Upper lobe of left lung (tissue), 6 donors: ENCODE data around the gene ERBIN. TPM values are rescaled to one million over a fixed set of nuclear protein-coding genes. Genes with fewer than 3 reads are reported as not detected.

Experiments
- ATAC-seq, 2 donors: fragments of 200-7000 bp; cut with Tn5 transposase; one replicate each; pipeline ENCODE4 v1.9.1; 2022; ENCODE audit warnings: mild to moderate bottlenecking in 2 of 2, moderate library complexity in 2 of 2; ENCODE audit not compliant: low FRiP score in 2 of 2
- DNase-seq, 2 donors: peaks; one replicate each; pipeline ENCODE4 v3.0.0-alpha.2; 2019 to 2020
- H3K27ac ChIP-seq, 4 donors: fragments of 200-600 bp; sonication (generic); one replicate each; pipeline ENCODE4 v1.5.1; 2016 to 2019
- H3K27me3 ChIP-seq, 4 donors: fragments of 200-600 bp; sonication (generic); one replicate each; pipeline ENCODE4 v1.5.1; 2017 to 2019
- H3K36me3 ChIP-seq, 4 donors: fragments of 200-600 bp; sonication (generic); one replicate each; pipeline ENCODE4 v1.5.1; 2016 to 2019
- H3K4me1 ChIP-seq, 4 donors: fragments of 200-600 bp; sonication (generic); one replicate each; pipeline ENCODE4 v1.5.1; 2018 to 2019
- H3K4me3 ChIP-seq, 4 donors: fragments of 200-600 bp; sonication (generic); one replicate each; pipeline ENCODE4 v1.5.1; 2017 to 2019; ENCODE audit warnings: mild to moderate bottlenecking in 2 of 4, moderate library complexity in 1 of 4
- H3K9me3 ChIP-seq, 4 donors: fragments of 200-600 bp; sonication (generic); one replicate each; pipeline ENCODE4 v1.5.1; 2018 to 2019
- EP300 ChIP-seq, 4 donors: sonication (generic); formaldehyde crosslinking; IDR thresholded peaks; one replicate each; pipeline ENCODE4 v1.5.1; 2017; ENCODE audit warnings: antibody characterized with exemption in 4 of 4, control low read depth in 2 of 4
- POLR2A ChIP-seq, 4 donors: fragments of 450-650 bp; IDR thresholded peaks; one replicate each; pipeline ENCODE4 v1.5.1; 2016 to 2017; ENCODE audit warnings: antibody characterized with exemption in 4 of 4, mild to moderate bottlenecking in 2 of 4
- POLR2AphosphoS5 ChIP-seq, 2 donors: sonication (generic); formaldehyde crosslinking; IDR thresholded peaks; one replicate each; pipeline ENCODE4 v1.5.1; 2017; ENCODE audit warnings: antibody characterized with exemption in 2 of 2
- WGBS, 2 donors: methylation state at CpG; one replicate each; pipeline ENCODE4 v1.1.5; 2017 to 2018; 5-methylcytosine and 5-hydroxymethylcytosine counted together
- total RNA-seq, 6 donors: library from RNA; depleted of rRNA in 4 of 6; stranded (reverse); fragments of >200 nt in 4 of 6; gene quantifications; one replicate each; pipeline versions ENCODE4 v1.1.0 to v1.2.1, GENCODE V29; 2016 to 2021
- TF ChIP-seq, protein P1 (sequence below), 6 experiments: fragments of 450-650 bp in 4 of 6; fragments of 200-600 bp in 2 of 6; sonication (generic) in 2 of 6; IDR thresholded peaks; one replicate each; pipeline ENCODE4 v1.5.1; 2016 to 2019; ENCODE audit warnings: antibody characterized with exemption in 6 of 6
- donor health status: DM: no; HTN: no; CAD: no; lungs with moderate emphysema.
- donor health status: DM: no; HTN: yes; CAD: no; lungs with severe emphysema.

The ERBIN gene
- total RNA-seq, 6 donors from 2014 or later, result 21.0 to 111 (median 58.2) TPM

DNA sequence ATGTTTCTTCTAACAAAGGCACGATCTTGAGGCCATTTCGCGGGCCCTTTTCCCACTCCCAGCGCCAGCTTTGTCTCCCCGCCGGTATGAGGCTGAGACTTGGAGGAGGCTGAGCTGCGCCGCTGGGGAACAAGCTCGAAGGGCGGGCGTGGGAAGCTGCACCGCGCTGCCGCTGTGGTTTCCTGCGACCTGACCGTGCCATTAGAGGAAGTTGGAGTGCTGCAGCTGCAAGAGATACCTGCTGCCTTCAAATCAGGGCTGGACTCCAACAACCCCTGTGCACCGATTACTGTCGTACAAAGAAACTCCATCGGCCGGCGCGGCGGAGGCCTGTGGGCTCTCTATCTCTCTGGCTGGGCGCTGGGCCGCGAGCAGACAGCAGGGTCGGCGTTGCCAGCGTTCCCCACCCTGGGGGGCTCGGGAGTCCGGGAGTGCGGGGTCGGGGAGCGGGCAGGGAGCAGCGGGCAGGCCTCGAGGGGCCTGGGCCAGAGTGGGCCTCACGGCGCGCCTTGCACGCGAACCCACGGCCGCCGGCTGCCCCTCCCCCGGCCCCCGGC, 1.3 kb upstream of the ERBIN start:
- Histone ChIP-seq H3K36me3 (no peaks in the 10 kb centered on the region), H3K27ac (peak overlapping the region; percentile 98 to 100 (median 100)), H3K4me1 (peaks cover 16 to 32% (median 18%) of the 10 kb centered on the region in 4 donors), H3K9me3 (no peaks in the 10 kb centered on the region), H3K27me3 (no peaks in the 10 kb centered on the region), H3K4me3 (peak overlapping the region; percentile 70 to 93 (median 85))
- ATAC-seq (peak; percentile 63 to 69), DNase-seq (peak; percentile 87 to 91)
- peak in 1 of 2 donors; percentile 34 for TF ChIP-seq POLR2AphosphoS5 (IDR thresholded peaks at IDR 0.05)
- TF ChIP-seq, protein P1, sequence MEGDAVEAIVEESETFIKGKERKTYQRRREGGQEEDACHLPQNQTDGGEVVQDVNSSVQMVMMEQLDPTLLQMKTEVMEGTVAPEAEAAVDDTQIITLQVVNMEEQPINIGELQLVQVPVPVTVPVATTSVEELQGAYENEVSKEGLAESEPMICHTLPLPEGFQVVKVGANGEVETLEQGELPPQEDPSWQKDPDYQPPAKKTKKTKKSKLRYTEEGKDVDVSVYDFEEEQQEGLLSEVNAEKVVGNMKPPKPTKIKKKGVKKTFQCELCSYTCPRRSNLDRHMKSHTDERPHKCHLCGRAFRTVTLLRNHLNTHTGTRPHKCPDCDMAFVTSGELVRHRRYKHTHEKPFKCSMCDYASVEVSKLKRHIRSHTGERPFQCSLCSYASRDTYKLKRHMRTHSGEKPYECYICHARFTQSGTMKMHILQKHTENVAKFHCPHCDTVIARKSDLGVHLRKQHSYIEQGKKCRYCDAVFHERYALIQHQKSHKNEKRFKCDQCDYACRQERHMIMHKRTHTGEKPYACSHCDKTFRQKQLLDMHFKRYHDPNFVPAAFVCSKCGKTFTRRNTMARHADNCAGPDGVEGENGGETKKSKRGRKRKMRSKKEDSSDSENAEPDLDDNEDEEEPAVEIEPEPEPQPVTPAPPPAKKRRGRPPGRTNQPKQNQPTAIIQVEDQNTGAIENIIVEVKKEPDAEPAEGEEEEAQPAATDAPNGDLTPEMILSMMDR (IDR thresholded peaks at IDR 0.05), result no peak
- 2% methylated on average over 39 of the region's 46 CpGs; no CpG with 5 or more reads in 1 of the 2 donors for WGBS, 2 donors

GRCh38 chr5:65925601-65926275, 637 bp upstream of the ERBIN start:
- Histone ChIP-seq H3K9me3 (no peaks in the 10 kb centered on the region), H3K27me3 (no peaks in the 10 kb centered on the region), H3K4me1 (peaks cover 19 to 37% (median 23%) of the 10 kb centered on the region in 4 donors), H3K36me3 (no peaks in the 10 kb centered on the region), H3K4me3 (peak overlapping the region; percentile 59 to 93 (median 85)), H3K27ac (peak overlapping the region; percentile 98 to 100 (median 100))
- WGBS, 2 donors, result 0% methylated on average over 36 to 37 of the region's 94 CpGs
- ATAC-seq (peak; percentile 92 to 95), DNase-seq (peak; percentile 84 to 96)
- peak; percentile 91 to 96 for TF ChIP-seq POLR2AphosphoS5 (IDR thresholded peaks at IDR 0.05)
- no peak for TF ChIP-seq EP300 (IDR thresholded peaks at IDR 0.05)
- TF ChIP-seq, protein P1 (IDR thresholded peaks at IDR 0.05), result peak in 5 of 6 experiments; percentile 29 to 74 (median 60)
- TF ChIP-seq POLR2A (IDR thresholded peaks at IDR 0.05), result peak in 3 of 4 donors; percentile 85 to 89 (median 87)

DNA sequence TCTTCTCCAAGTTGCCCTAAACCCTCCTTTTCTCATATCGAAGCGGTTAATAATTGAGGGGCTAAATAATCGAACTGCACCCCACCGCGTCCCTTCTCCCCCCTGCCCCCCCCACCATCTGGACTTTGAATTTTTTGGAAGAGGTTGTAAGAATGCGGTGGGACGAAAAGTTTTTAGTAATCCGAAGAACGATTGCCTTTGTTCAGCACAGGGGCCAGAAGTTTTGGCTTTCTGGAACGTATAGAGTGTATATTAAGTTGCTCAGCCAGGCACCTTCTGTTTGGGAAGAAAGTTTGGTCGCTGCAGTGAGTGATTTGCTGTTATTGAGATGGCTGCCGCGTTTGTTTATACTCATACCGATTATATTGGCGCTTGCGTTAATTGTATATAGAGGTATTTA, 518 bp downstream of the ERBIN start:
- TF ChIP-seq POLR2A (IDR thresholded peaks at IDR 0.05), result no peak
- no peak for TF ChIP-seq POLR2AphosphoS5 (IDR thresholded peaks at IDR 0.05)
- TF ChIP-seq, protein P1 (IDR thresholded peaks at IDR 0.05), result no peak
- no peak for TF ChIP-seq EP300 (IDR thresholded peaks at IDR 0.05)
- Histone ChIP-seq H3K4me1 (peaks cover 19 to 39% (median 27%) of the 10 kb centered on the region in 4 donors), H3K27ac (peak overlapping the region; percentile 98 to 100 (median 100)), H3K27me3 (no peaks in the 10 kb centered on the region), H3K4me3 (peak overlapping the region; percentile 59 to 93 (median 85)), H3K9me3 (no peaks in the 10 kb centered on the region), H3K36me3 (no peaks in the 10 kb centered on the region)
- no peak for ATAC-seq
- 1% methylated on average over 16 of the region's 16 CpGs for WGBS, 2 donors
- peak in 1 of 2 donors; percentile 25 for DNase-seq

- DNase-seq, result peak in 1 of 2 donors; percentile 28
- TF ChIP-seq POLR2AphosphoS5 (IDR thresholded peaks at IDR 0.05) (no peak), EP300 (IDR thresholded peaks at IDR 0.05) (no peak), POLR2A (IDR thresholded peaks at IDR 0.05) (no peak)
- TF ChIP-seq, protein P1 (IDR thresholded peaks at IDR 0.05), result no peak
- H3K4me3 ChIP-seq, result peak overlapping the region; percentile 59 to 93 (median 85)
- 0% methylated on average over 13 of the region's 13 CpGs for WGBS, 2 donors
- peak overlapping the region; percentile 98 to 100 (median 100) for H3K27ac ChIP-seq
- no peaks in the 10 kb centered on the region for H3K27me3 ChIP-seq
- no peaks in the 10 kb centered on the region for H3K9me3 ChIP-seq
- peaks cover 24 to 45% (median 27%) of the 10 kb centered on the region in 4 donors for H3K4me1 ChIP-seq
- ATAC-seq, result no peak
- no peaks in the 10 kb centered on the region for H3K36me3 ChIP-seq
Measured at GRCh38 chr5:65927503-65928321, 1.3 kb downstream of the ERBIN start.
